ENCODE data around the gene EGLN3.
"Not testable (repeated sequence)": the region's sequence is repeated elsewhere in the genome, so short reads cannot be mapped to it uniquely, and the experiment has no call there.

EGLN3 gene

GRCh38 chr14:33934043-33934750 lies 16.7 kb downstream of the EGLN3 start:
- ATAC-seq: no peak

- ATAC-seq: no peak
Observed at GRCh38 chr14:33933386-33933933, 17.4 kb downstream of the EGLN3 start.

- no peak for ATAC-seq
Observed at GRCh38 chr14:33932576-33933345, 18.1 kb downstream of the EGLN3 start.

GRCh38 chr14:33932033-33932432 lies 18.8 kb downstream of the EGLN3 start:
- no peak for ATAC-seq

GRCh38 chr14:33931461-33931860 lies 19.4 kb downstream of the EGLN3 start:
- ATAC-seq: no peak

GRCh38 chr14:33930439-33930838 lies 20.4 kb downstream of the EGLN3 start:
- ATAC-seq: no peak

GRCh38 chr14:33929799-33930408 lies 21.0 kb downstream of the EGLN3 start:
- ATAC-seq: no peak

- no peak for ATAC-seq
Observed at GRCh38 chr14:33928895-33929294, 22.0 kb downstream of the EGLN3 start.

- no peak for ATAC-seq
Observed at GRCh38 chr14:33927944-33928343, 22.9 kb downstream of the EGLN3 start.

GRCh38 chr14:33926967-33927366 lies 23.9 kb downstream of the EGLN3 start:
- ATAC-seq: not testable (repeated sequence)

GRCh38 chr14:33925946-33926345 lies 24.9 kb downstream of the EGLN3 start:
- no peak for ATAC-seq

- no peak for ATAC-seq
Observed at GRCh38 chr14:33925235-33925634, 25.6 kb downstream of the EGLN3 start.

GRCh38 chr14:33924566-33925100 lies 26.2 kb downstream of the EGLN3 start:
- ATAC-seq: no peak

GRCh38 chr14:33922125-33922524 lies 28.7 kb downstream of the EGLN3 start:
- no peak for ATAC-seq

GRCh38 chr14:33918256-33918655 lies 32.6 kb downstream of the EGLN3 start:
- no peak for ATAC-seq

- ATAC-seq: no peak
Observed at GRCh38 chr14:33917661-33918060, 33.2 kb downstream of the EGLN3 start.

GRCh38 chr14:33916663-33917565 lies 34.0 kb downstream of the EGLN3 start:
- ATAC-seq: no peak

- ATAC-seq: no peak
Observed at GRCh38 chr14:33915682-33916081, 35.2 kb downstream of the EGLN3 start.

- ATAC-seq: no peak
Observed at GRCh38 chr14:33914676-33915516, 36.0 kb downstream of the EGLN3 start.

GRCh38 chr14:33911046-33911445 lies 39.8 kb downstream of the EGLN3 start:
- no peak for ATAC-seq

GRCh38 chr14:33910435-33910834 lies 40.4 kb downstream of the EGLN3 start:
- ATAC-seq: no peak

Data from activated CD4-positive, CD25-positive, alpha-beta regulatory T cell treated with anti-CD3 and anti-CD28 coated beads, Interleukin-2, amount 50 U/mL, for 24 hours (primary cell).